ENCODE measurements around the gene IL25.
"Not testable (repeated sequence)": the region's sequence is repeated elsewhere in the genome, so short reads cannot be mapped to it uniquely, and the experiment has no call there.

IL25 gene

GRCh38 chr14:23425169-23425568 is 52.6 kb downstream of the IL25 start:
- H3K36me3 ChIP-seq (ENCODE audit: insufficient read depth, low read length), result no peaks in the 10 kb centered on the region
- no peaks in the 10 kb centered on the region for H3K9me3 ChIP-seq (ENCODE audit: low read length)
- no peaks in the 10 kb centered on the region for H3K79me2 ChIP-seq (ENCODE audit: insufficient read depth, low read length)
- no peaks in the 10 kb centered on the region; the same call in 1 of the 2 replicates for H3K27me3 ChIP-seq (ENCODE audit: insufficient read depth, low read length)
- H3K4me3 ChIP-seq (ENCODE audit: low read depth, low read length, poor library complexity, severe bottlenecking), result no peak overlapping the region
- H4K20me1 ChIP-seq (ENCODE audit: insufficient read depth, low read length), result no peaks in the 10 kb centered on the region
- no peak overlapping the region for H3K4me2 ChIP-seq (ENCODE audit: low read length)
- H3K9ac ChIP-seq (ENCODE audit: low read length), result no peak overlapping the region
- no peaks in the 10 kb centered on the region for H3K4me1 ChIP-seq (ENCODE audit: insufficient read depth, low read length, severe bottlenecking)
- H2AFZ ChIP-seq (ENCODE audit: low read length), result no peak overlapping the region
- no peaks in the 10 kb centered on the region for H3F3A ChIP-seq (ENCODE audit: insufficient read depth, low read length)
- H3K27ac ChIP-seq (ENCODE audit: low read depth, low read length, poor library complexity, severe bottlenecking), result no peak overlapping the region
- no peaks in the 10 kb centered on the region for H3K9me2 ChIP-seq (ENCODE audit: low read depth, low read length)
- TF ChIP-seq EZH2 (IDR thresholded peaks at IDR 0.05; ENCODE audit: borderline replicate concordance, low read length), result no peak
- TF ChIP-seq CTCF (IDR thresholded peaks at IDR 0.05; ENCODE audit: low read length), result no peak

GRCh38 chr14:23425798-23426197 is 53.2 kb downstream of the IL25 start:
- not testable (repeated sequence) for H3K27me3 ChIP-seq (ENCODE audit: insufficient read depth, low read length)

More at GRCh38 chr14:23425798-23426197, 53.2 kb downstream of the IL25 start:
- H3K4me2 ChIP-seq (ENCODE audit: low read length); H3K36me3 ChIP-seq (ENCODE audit: insufficient read depth, low read length); H3K4me1 ChIP-seq (ENCODE audit: insufficient read depth, low read length, severe bottlenecking); H3K27ac ChIP-seq (ENCODE audit: low read depth, low read length, poor library complexity, severe bottlenecking); H3K9ac ChIP-seq (ENCODE audit: low read length); H2AFZ ChIP-seq (ENCODE audit: low read length); H3K4me3 ChIP-seq (ENCODE audit: low read depth, low read length, poor library complexity, severe bottlenecking); H3K79me2 ChIP-seq (ENCODE audit: insufficient read depth, low read length); H3F3A ChIP-seq (ENCODE audit: insufficient read depth, low read length); H4K20me1 ChIP-seq (ENCODE audit: insufficient read depth, low read length); H3K9me2 ChIP-seq (ENCODE audit: low read depth, low read length); H3K9me3 ChIP-seq (ENCODE audit: low read length): not testable (repeated sequence)

Data from OCI-LY1 (cell line).